ENCODE data around the gene ATP11A. TPM values are rescaled to one million over a fixed set of nuclear protein-coding genes. Genes with fewer than 3 reads are reported as not detected.

ATP11A gene
- total and polyA plus RNA-seq, 9 of the 15 experiments (the other 6 are each of a cell fraction or from before 2014, with no cell fraction given), result 0.38 to 34.2 (median 4.2) TPM

GRCh38 chr13:112843392-112844111 is 153.7 kb downstream of the ATP11A start:
- no peak for FAIRE-seq
- no peak for DNase-seq (ENCODE audit: extremely low read depth in 1 of 4, low spot score in 3 of 4)
- no peaks in the 10 kb centered on the region for H3K9me1 ChIP-seq (ENCODE audit: control insufficient read depth, insufficient read depth, low read length)
- intact Hi-C loops (cut with micrococcal nuclease), result no loop called here
- 0 out of 2 replicates have a peak, but pooled peaks cover 2% of the 10 kb centered on the region for H3K9me3 ChIP-seq (replicated peaks; ENCODE audit: control insufficient read depth, insufficient read depth, low read depth, low read length)
- no peak overlapping the region for H3K9ac ChIP-seq (ENCODE audit: insufficient read depth in 1 of 2, low read depth in 2 of 2, low read length in 2 of 2)
- H3K79me2 ChIP-seq (ENCODE audit: control insufficient read depth, insufficient read depth, low read length), result no peaks in the 10 kb centered on the region
- TF ChIP-seq HNRNPH1 (optimal IDR thresholded peaks at IDR 0.05; ENCODE audit: low read depth, low read length), result no peak
- TF ChIP-seq, protein P1, sequence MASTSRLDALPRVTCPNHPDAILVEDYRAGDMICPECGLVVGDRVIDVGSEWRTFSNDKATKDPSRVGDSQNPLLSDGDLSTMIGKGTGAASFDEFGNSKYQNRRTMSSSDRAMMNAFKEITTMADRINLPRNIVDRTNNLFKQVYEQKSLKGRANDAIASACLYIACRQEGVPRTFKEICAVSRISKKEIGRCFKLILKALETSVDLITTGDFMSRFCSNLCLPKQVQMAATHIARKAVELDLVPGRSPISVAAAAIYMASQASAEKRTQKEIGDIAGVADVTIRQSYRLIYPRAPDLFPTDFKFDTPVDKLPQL (IDR thresholded peaks at IDR 0.05; ENCODE audit: extremely low read depth, insufficient read length), result no peak
- no peak for TF ChIP-seq KDM5B (IDR thresholded peaks at IDR 0.05; ENCODE audit: insufficient replicate concordance, low read depth, low read length)
- TF ChIP-seq CHCHD3 (CRISPR knock-in tag; IDR thresholded peaks at IDR 0.05), result no peak
- no peak for TF ChIP-seq BMI1 (IDR thresholded peaks at IDR 0.05; ENCODE audit: low read length)
- TF ChIP-seq ZNF324 (CRISPR knock-in tag; IDR thresholded peaks at IDR 0.05), result no peak
- TF ChIP-seq CBFA2T2 (conservative IDR thresholded peaks at IDR 0.05), result no peak
- TF ChIP-seq ZNF197 (CRISPR knock-in tag; IDR thresholded peaks at IDR 0.05; ENCODE audit: low read depth), result no peak
- no peak for TF ChIP-seq BRCA1 (IDR thresholded peaks at IDR 0.05)
- no peak for TF ChIP-seq BRCA1 (CRISPR knock-in tag; IDR thresholded peaks at IDR 0.05)
- TF ChIP-seq POLR2G (IDR thresholded peaks at IDR 0.05; ENCODE audit: low read depth, low read length), result no peak
- TF ChIP-seq ZNF217 (CRISPR knock-in tag; IDR thresholded peaks at IDR 0.05), result no peak
- TF ChIP-seq, protein P2, sequence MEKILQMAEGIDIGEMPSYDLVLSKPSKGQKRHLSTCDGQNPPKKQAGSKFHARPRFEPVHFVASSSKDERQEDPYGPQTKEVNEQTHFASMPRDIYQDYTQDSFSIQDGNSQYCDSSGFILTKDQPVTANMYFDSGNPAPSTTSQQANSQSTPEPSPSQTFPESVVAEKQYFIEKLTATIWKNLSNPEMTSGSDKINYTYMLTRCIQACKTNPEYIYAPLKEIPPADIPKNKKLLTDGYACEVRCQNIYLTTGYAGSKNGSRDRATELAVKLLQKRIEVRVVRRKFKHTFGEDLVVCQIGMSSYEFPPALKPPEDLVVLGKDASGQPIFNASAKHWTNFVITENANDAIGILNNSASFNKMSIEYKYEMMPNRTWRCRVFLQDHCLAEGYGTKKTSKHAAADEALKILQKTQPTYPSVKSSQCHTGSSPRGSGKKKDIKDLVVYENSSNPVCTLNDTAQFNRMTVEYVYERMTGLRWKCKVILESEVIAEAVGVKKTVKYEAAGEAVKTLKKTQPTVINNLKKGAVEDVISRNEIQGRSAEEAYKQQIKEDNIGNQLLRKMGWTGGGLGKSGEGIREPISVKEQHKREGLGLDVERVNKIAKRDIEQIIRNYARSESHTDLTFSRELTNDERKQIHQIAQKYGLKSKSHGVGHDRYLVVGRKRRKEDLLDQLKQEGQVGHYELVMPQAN (IDR thresholded peaks at IDR 0.05; ENCODE audit: borderline replicate concordance), result no peak
- TF ChIP-seq TRIM28 (IDR thresholded peaks at IDR 0.05), result no peak
- TF ChIP-seq TCF7L2 (IDR thresholded peaks at IDR 0.05; ENCODE audit: low read depth, low read length), result no peak
- no peak for TF ChIP-seq DDX20 (tag; IDR thresholded peaks at IDR 0.05; ENCODE audit: low read depth)
- TF ChIP-seq MAFG (tag; conservative IDR thresholded peaks at IDR 0.05), result no peak
- TF ChIP-seq DNMT1 (IDR thresholded peaks at IDR 0.05), result no peak
- TF ChIP-seq HNRNPLL (IDR thresholded peaks at IDR 0.05; ENCODE audit: low read depth, low read length, poor library complexity, severe bottlenecking), result no peak
- no TSS peak for BruUV-seq (replicated peaks)
- no peak overlapping the region for H3K27ac ChIP-seq (ENCODE audit: extremely low read depth, low read depth, low read length)
- 94% methylated on average over 25 of the region's 28 CpGs for WGBS (ENCODE audit: insufficient coverage, low coverage, missing lambda C conversion rate)
- in situ Hi-C loops (cut with MboI), result no loop called here
- no peak for ATAC-seq
- H3K4me2 ChIP-seq (ENCODE audit: insufficient read depth, low read length), result no peak overlapping the region
- no peak overlapping the region for H3K4me3 ChIP-seq
- no peaks in the 10 kb centered on the region for H3K27me3 ChIP-seq (ENCODE audit: control insufficient read depth in 2 of 2, insufficient read depth in 2 of 2, low read length in 2 of 2)
- POLR2A ChIA-PET, result no interaction called here
- CTCF ChIA-PET (ENCODE audit: low intra/inter-chr PET ratio), result no interaction called here
- no peak overlapping the region for H2AFZ ChIP-seq (ENCODE audit: low read depth, low read length)
- H3K36me3 ChIP-seq (ENCODE audit: control insufficient read depth, insufficient read depth, low read length), result peaks cover 22% of the 10 kb centered on the region; the same call in 2 of the 3 replicates
- no peaks in the 10 kb centered on the region; a peak in 1 of 5 replicates for H3K4me1 ChIP-seq (replicated peaks in 1 of 2; ENCODE audit: control insufficient read depth in 2 of 2, insufficient read depth in 2 of 2, low read length in 2 of 2)
- no peaks in the 10 kb centered on the region for H4K20me1 ChIP-seq (replicated peaks; ENCODE audit: control insufficient read depth, insufficient read depth, low read length)
